Fibroblast of skin of right quadriceps (primary cell): ENCODE data around the gene TCEAL9.
"Not testable (repeated sequence)": the region's sequence is repeated elsewhere in the genome, so short reads cannot be mapped to it uniquely, and the experiment has no call there.

Source experiments
- DNase-seq: peaks from one replicate; pipeline ENCODE4 v3.0.0-alpha.2; 2013

Gene TCEAL9

GRCh38 chrX:103356130-103356798, at the start of gene TCEAL9:
Gene TCEAL9, plus strand, starts transcription at chrX:103356506. Its CDS starts 1,179 bp downstream, at chrX:103357685.
- DNase-seq: peak; percentile 81

GRCh38 chrX:103309860-103310554, 46.3 kb upstream of the TCEAL9 start:
- no peak for DNase-seq

- peak; percentile 0 for DNase-seq
Observed at GRCh38 chrX:103310555-103311398, 45.5 kb upstream of the TCEAL9 start, which contains the start of gene BEX2. Gene BEX2, minus strand, starts transcription at chrX:103310990. Its CDS starts 1,014 bp downstream, at chrX:103309976.

- no peak for DNase-seq
Observed at GRCh38 chrX:103311399-103311780, 44.9 kb upstream of the TCEAL9 start.

GRCh38 chrX:103329991-103330390, 26.3 kb upstream of the TCEAL9 start, which contains the start of gene TCEAL7:
Gene TCEAL7, plus strand, starts transcription at chrX:103330239. Its CDS starts 1,165 bp downstream, at chrX:103331404.
- peak; percentile 28 for DNase-seq

- peak; percentile 15 for DNase-seq
Observed at GRCh38 chrX:103330681-103331288, 25.5 kb upstream of the TCEAL9 start.

- no peak for DNase-seq
Observed at GRCh38 chrX:103338663-103339062, 17.6 kb upstream of the TCEAL9 start.

GRCh38 chrX:103343105-103343504, 13.2 kb upstream of the TCEAL9 start:
- DNase-seq: peak; percentile 30

- no peak for DNase-seq
Observed at GRCh38 chrX:103344606-103345005, 11.7 kb upstream of the TCEAL9 start.

- DNase-seq: no peak
Observed at GRCh38 chrX:103347682-103348397, 8.5 kb upstream of the TCEAL9 start.

- no peak for DNase-seq
Observed at GRCh38 chrX:103356858-103357257, 552 bp downstream of the TCEAL9 start.

- no peak for DNase-seq
Observed at GRCh38 chrX:103357871-103358270, 1.6 kb downstream of the TCEAL9 start.

- not testable (repeated sequence) for DNase-seq
Observed at GRCh38 chrX:103359605-103360004, 3.3 kb downstream of the TCEAL9 start.

GRCh38 chrX:103360092-103360491, 3.8 kb downstream of the TCEAL9 start:
- DNase-seq: no peak

GRCh38 chrX:103360916-103361315, 4.6 kb downstream of the TCEAL9 start:
- no peak for DNase-seq

GRCh38 chrX:103361798-103362197, 5.5 kb downstream of the TCEAL9 start:
- DNase-seq: no peak

GRCh38 chrX:103362474-103362873, 6.2 kb downstream of the TCEAL9 start:
- DNase-seq: peak; percentile 18

- DNase-seq: no peak
Observed at GRCh38 chrX:103363046-103363445, 6.7 kb downstream of the TCEAL9 start.

- no peak for DNase-seq
Observed at GRCh38 chrX:103367502-103367901, 11.2 kb downstream of the TCEAL9 start.

GRCh38 chrX:103369479-103369878, 13.2 kb downstream of the TCEAL9 start:
- DNase-seq: no peak

- DNase-seq: no peak
Observed at GRCh38 chrX:103372886-103373285, 16.6 kb downstream of the TCEAL9 start.

GRCh38 chrX:103373581-103373980, 17.3 kb downstream of the TCEAL9 start:
- no peak for DNase-seq
